WERI-Rb-1 (cell line): ENCODE data around the gene CCT8.

Experiments
- DNase-seq: peaks from one replicate; pipeline ENCODE4 v3.0.0-alpha.2; 2020
- H3K27ac ChIP-seq: fragments of 250-450 bp; sonication (Bioruptor Pico); 2 replicates; pipeline ENCODE4 v1.5.1; 2020; ENCODE audit warnings: mild to moderate bottlenecking, moderate library complexity
- H3K27me3 ChIP-seq: fragments of 250-450 bp; sonication (Bioruptor Pico); 2 replicates; pipeline ENCODE4 v1.5.1; 2021; ENCODE audit warnings: mild to moderate bottlenecking, low read depth, moderate library complexity; ENCODE audit not compliant: insufficient read depth, severe bottlenecking
- H3K36me3 ChIP-seq: fragments of 250-450 bp; sonication (Bioruptor Pico); 2 replicates; pipeline ENCODE4 v1.5.1; 2020; ENCODE audit warnings: mild to moderate bottlenecking, moderate library complexity
- H3K4me3 ChIP-seq: 2 replicates; pipeline ENCODE4 v1.5.1; 2011; ENCODE audit warnings: low read depth, mild to moderate bottlenecking, control low read depth, low read length
- H3K9me3 ChIP-seq: fragments of 250-450 bp; sonication (Bioruptor Pico); 2 replicates; pipeline ENCODE4 v1.5.1; 2021; ENCODE audit warnings: mild to moderate bottlenecking, moderate library complexity; ENCODE audit not compliant: severe bottlenecking
- TF ChIP-seq, protein P1 (sequence below): IDR thresholded peaks from 2 replicates; pipeline ENCODE4 v1.5.1; 2011; ENCODE audit warnings: low read depth, mild to moderate bottlenecking, control low read depth, inconsistent platforms, low read length

CCT8 gene

DNA sequence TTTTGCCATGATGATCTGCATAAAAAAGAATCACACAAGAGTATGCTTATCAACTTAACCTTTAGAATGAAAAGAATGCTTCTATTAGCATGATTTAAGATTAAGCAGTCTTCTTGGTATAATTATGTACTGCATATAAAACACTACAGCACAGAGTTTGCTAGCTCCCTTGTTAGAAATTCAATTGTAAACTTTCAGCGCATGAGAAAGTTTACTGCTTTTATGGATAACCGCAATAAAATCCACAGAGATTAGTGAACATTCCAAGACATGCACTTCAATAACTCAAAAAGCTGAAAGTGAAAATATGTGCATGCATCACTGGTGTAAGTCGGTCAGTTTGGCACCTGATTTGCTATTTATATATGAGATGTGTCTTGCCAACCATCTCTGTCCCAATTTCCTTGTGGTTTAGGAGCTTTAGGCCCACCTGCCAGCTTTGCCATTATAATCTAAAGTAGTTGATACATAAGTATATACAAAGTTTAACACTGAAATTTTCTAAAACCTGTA, 16.9 kb downstream of the CCT8 start:
- peaks cover 95% of the 10 kb centered on the region for H3K36me3 ChIP-seq
- TF ChIP-seq, protein P1, sequence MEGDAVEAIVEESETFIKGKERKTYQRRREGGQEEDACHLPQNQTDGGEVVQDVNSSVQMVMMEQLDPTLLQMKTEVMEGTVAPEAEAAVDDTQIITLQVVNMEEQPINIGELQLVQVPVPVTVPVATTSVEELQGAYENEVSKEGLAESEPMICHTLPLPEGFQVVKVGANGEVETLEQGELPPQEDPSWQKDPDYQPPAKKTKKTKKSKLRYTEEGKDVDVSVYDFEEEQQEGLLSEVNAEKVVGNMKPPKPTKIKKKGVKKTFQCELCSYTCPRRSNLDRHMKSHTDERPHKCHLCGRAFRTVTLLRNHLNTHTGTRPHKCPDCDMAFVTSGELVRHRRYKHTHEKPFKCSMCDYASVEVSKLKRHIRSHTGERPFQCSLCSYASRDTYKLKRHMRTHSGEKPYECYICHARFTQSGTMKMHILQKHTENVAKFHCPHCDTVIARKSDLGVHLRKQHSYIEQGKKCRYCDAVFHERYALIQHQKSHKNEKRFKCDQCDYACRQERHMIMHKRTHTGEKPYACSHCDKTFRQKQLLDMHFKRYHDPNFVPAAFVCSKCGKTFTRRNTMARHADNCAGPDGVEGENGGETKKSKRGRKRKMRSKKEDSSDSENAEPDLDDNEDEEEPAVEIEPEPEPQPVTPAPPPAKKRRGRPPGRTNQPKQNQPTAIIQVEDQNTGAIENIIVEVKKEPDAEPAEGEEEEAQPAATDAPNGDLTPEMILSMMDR, result no peak
- no peak overlapping the region for H3K4me3 ChIP-seq
- no peak for DNase-seq
- no peaks in the 10 kb centered on the region for H3K27me3 ChIP-seq
- H3K9me3 ChIP-seq, result no peaks in the 10 kb centered on the region
- H3K27ac ChIP-seq, result no peak overlapping the region

DNA sequence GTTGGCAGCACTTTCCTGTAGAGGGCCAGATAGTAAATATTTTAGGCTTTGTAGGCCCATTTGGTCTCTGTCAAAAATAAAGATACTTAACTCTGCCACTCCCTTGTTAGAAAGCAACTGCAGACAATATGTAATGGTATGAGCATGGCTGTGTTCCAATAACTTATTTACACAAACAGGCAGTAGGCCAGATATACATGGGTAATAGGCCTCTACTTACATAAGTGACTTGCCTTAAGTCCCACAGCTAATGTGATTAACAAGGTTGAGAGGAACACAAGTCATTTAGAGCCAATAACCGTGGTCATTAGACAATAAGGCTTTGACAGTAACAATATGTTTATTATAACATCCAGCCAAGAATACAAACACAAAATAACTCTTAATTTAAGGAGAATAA, 17.4 kb downstream of the CCT8 start:
- Histone ChIP-seq H3K4me3 (no peak overlapping the region), H3K27ac (no peak overlapping the region), H3K36me3 (peaks cover 95% of the 10 kb centered on the region), H3K9me3 (no peaks in the 10 kb centered on the region), H3K27me3 (no peaks in the 10 kb centered on the region)
- DNase-seq, result no peak
- TF ChIP-seq, protein P1, result no peak

DNA sequence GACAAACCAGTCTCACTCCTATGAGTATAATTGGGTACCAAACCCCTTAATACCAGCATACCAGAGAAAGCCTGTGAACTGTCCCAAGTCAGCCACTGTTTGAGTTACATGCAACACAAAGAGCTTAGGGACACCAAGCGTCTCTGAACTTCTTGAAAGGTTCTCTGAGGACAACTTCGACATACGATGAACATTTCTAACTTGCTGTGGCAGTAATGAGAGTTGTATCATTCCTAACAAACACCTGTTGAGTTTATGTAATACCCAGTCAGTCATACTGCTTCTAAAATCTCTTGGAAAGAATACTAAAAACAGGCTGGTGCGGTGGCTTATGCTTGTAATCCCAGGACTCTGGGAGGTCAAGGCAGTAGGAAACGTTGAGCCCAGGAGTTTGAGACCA, 18.4 kb downstream of the CCT8 start:
- H3K9me3 ChIP-seq, result no peaks in the 10 kb centered on the region
- H3K27ac ChIP-seq, result no peak overlapping the region
- DNase-seq, result no peak
- TF ChIP-seq, protein P1, result no peak
- no peaks in the 10 kb centered on the region for H3K27me3 ChIP-seq
- peaks cover 93% of the 10 kb centered on the region for H3K36me3 ChIP-seq
- H3K4me3 ChIP-seq, result no peak overlapping the region

DNA sequence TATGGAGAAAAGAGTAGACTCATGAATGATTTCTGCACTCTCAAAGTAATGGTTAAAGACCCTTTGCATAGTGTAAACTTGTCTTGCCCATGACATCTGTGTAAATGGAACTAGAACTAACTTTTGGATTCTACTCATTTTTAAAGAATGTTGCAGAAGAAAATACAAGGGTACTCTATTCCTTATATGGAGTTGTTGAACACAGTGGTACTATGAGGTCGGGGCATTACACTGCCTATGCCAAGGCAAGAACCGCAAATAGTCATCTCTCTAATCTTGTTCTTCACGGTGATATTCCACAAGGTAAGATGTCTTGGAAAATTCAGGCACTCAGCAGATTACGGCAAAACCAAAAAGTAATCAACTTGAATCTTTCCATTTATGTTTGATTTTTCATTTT, 19.8 kb downstream of the CCT8 start:
- TF ChIP-seq, protein P1, result no peak
- Histone ChIP-seq H3K36me3 (peaks cover 93% of the 10 kb centered on the region), H3K9me3 (no peaks in the 10 kb centered on the region), H3K27me3 (no peaks in the 10 kb centered on the region), H3K27ac (no peak overlapping the region), H3K4me3 (no peak overlapping the region)
- DNase-seq, result no peak

DNA sequence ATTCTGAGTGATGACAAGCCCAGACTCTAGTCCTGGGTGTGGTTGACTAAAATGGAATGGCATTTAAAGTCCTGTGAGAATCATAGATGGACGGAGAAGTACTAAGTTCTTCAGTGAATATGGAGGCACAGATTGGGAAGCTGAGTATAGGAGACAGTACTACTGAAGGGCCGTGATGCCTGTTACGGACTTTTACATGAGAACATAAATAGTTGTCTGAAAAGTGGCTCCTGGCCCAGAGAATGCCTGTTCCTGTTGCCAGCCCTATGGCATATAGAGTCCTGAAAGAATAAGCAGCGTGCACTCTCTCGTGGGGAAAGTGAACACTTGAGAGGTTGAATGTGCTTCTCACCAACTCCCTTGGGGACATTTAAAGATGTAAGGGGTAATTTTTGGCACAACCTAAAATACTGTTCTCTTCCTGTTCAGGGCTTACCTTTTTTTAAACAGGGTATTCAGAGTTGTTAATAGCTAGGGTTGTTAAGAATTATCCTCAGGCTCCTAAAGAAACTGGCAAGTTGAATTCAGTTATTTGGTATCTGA, 20.4 kb downstream of the CCT8 start:
- Histone ChIP-seq H3K27me3 (no peaks in the 10 kb centered on the region), H3K9me3 (no peaks in the 10 kb centered on the region), H3K36me3 (peaks cover 95% of the 10 kb centered on the region), H3K27ac (no peak overlapping the region), H3K4me3 (no peak overlapping the region)
- DNase-seq, result no peak
- TF ChIP-seq, protein P1, result no peak

DNA sequence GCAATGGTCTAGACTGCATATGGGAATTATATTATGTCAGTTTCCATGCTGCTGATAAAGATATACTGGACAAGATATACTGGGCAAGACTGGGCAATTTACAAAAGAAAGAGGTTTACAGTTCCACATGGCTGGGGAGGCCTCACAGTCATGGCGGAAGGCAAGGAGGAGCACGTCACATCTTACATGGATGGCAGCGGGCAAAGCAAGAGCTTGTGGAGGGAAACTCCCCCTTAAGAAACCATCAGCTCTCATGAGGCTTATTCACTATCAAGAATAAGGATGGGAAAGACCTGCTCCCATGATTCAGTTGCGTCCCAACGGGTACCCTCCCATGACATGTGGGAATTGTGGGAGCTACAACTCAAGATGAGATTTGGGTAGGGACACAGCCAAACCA, 21.2 kb downstream of the CCT8 start:
- H3K27me3 ChIP-seq, result no peaks in the 10 kb centered on the region
- TF ChIP-seq, protein P1, result no peak
- DNase-seq, result no peak
- peaks cover 94% of the 10 kb centered on the region for H3K36me3 ChIP-seq
- no peaks in the 10 kb centered on the region for H3K9me3 ChIP-seq
- no peak overlapping the region for H3K27ac ChIP-seq
- no peak overlapping the region for H3K4me3 ChIP-seq
